ENCODE results near the gene PARD6B. TPM values are rescaled to one million over a fixed set of nuclear protein-coding genes. Genes with fewer than 3 reads are reported as not detected.
A peak's percentile ranks its signal among the peaks of the same experiment; 100 is the strongest.
"Not testable (repeated sequence)": the region's sequence is repeated elsewhere in the genome, so short reads cannot be mapped to it uniquely, and the experiment has no call there.

PARD6B gene
- 8.4 TPM for total RNA-seq (ENCODE audit: insufficient read depth, low replicate concordance)

- peak; percentile 98 for DNase-seq (ENCODE audit: low spot score)
These were observed at the start of gene PARD6B for GRCh38 chr20:50731055-50731929. PARD6B (plus strand) TSS chr20:50731580; CDS start chr20:50731787, 207 bp downstream.

- no peak for DNase-seq (ENCODE audit: low spot score)
These were observed 49.3 kb upstream of the PARD6B start for GRCh38 chr20:50682065-50682464.

- DNase-seq (ENCODE audit: low spot score): no peak
These were observed 48.3 kb upstream of the PARD6B start for GRCh38 chr20:50682947-50683530.

- DNase-seq (ENCODE audit: low spot score): no peak
These were observed 47.8 kb upstream of the PARD6B start for GRCh38 chr20:50683570-50683969.

- no peak for DNase-seq (ENCODE audit: low spot score)
These were observed 44.6 kb upstream of the PARD6B start for GRCh38 chr20:50686821-50687220.

- DNase-seq (ENCODE audit: low spot score): no peak
These were observed 43.0 kb upstream of the PARD6B start for GRCh38 chr20:50688256-50688975.

GRCh38 chr20:50689864-50690649, 41.3 kb upstream of the PARD6B start:
- DNase-seq (ENCODE audit: low spot score): no peak

GRCh38 chr20:50690650-50691572, 40.5 kb upstream of the PARD6B start, which contains the start of gene RIPOR3:
RIPOR3 (minus strand) TSS chr20:50691542; CDS start chr20:50691128, 414 bp downstream.
- no peak for DNase-seq (ENCODE audit: low spot score)

GRCh38 chr20:50691573-50692551, 39.5 kb upstream of the PARD6B start:
- DNase-seq (ENCODE audit: low spot score): peak; percentile 70

GRCh38 chr20:50692552-50692933, 38.8 kb upstream of the PARD6B start:
- no peak for DNase-seq (ENCODE audit: low spot score)

GRCh38 chr20:50693001-50693400, 38.4 kb upstream of the PARD6B start:
- no peak for DNase-seq (ENCODE audit: low spot score)

GRCh38 chr20:50694379-50695134, 36.8 kb upstream of the PARD6B start:
- no peak for DNase-seq (ENCODE audit: low spot score)

- no peak for DNase-seq (ENCODE audit: low spot score)
These were observed 36.1 kb upstream of the PARD6B start for GRCh38 chr20:50695135-50695872.

GRCh38 chr20:50698255-50698654, 33.1 kb upstream of the PARD6B start:
- DNase-seq (ENCODE audit: low spot score): not testable (repeated sequence)

GRCh38 chr20:50699688-50700087, 31.7 kb upstream of the PARD6B start:
- DNase-seq (ENCODE audit: low spot score): no peak

- peak; percentile 86 for DNase-seq (ENCODE audit: low spot score)
These were observed 30.1 kb upstream of the PARD6B start for GRCh38 chr20:50701041-50701963.

Data from umbilical cord (tissue), 2 donors.